IgD-negative memory B cell (primary cell): ENCODE results near the gene RINL. TPM values are rescaled to one million over a fixed set of nuclear protein-coding genes. Genes with fewer than 3 reads are reported as not detected.

Experiments used
- H3K27ac Mint-ChIP-seq, 3 donors: one replicate each; pipeline ENCODE4 v1.8.0; 2020 to 2022; ENCODE audit warnings: mild to moderate bottlenecking in 3 of 3, mixed read lengths in 3 of 3, moderate library complexity in 1 of 3
- H3K27me3 Mint-ChIP-seq: one replicate; pipeline ENCODE4 v1.8.0; 2021; ENCODE audit warnings: mixed read lengths
- H3K36me3 Mint-ChIP-seq: one replicate; pipeline ENCODE4 v1.8.0; 2020; ENCODE audit warnings: mild to moderate bottlenecking, mixed read lengths
- H3K4me1 Mint-ChIP-seq, 3 donors: one replicate each; pipeline ENCODE4 v1.8.0; 2020 to 2022; ENCODE audit warnings: mixed read lengths in 3 of 3, mild to moderate bottlenecking in 1 of 3
- H3K4me3 Mint-ChIP-seq, 4 donors: one replicate each; pipeline ENCODE4 v1.8.0; 2020 to 2022; ENCODE audit warnings: mild to moderate bottlenecking in 4 of 4, mixed read lengths in 4 of 4, moderate library complexity in 3 of 4
- H3K9me3 Mint-ChIP-seq, 3 donors: one replicate each; pipeline ENCODE4 v1.8.0; 2020 to 2021; ENCODE audit warnings: mixed read lengths in 3 of 3, mild to moderate bottlenecking in 1 of 3
- polyA plus RNA-seq: library from polyadenylated mRNA; unstranded; fragments of 300-500 nt; fragmentation: Illumina TruSeq; gene quantifications from one replicate; pipeline ENCODE4 v1.2.3, GENCODE V29; 2021

The RINL gene
- polyA plus RNA-seq, 1 donor from 2014 or later: 61.3 TPM

DNA sequence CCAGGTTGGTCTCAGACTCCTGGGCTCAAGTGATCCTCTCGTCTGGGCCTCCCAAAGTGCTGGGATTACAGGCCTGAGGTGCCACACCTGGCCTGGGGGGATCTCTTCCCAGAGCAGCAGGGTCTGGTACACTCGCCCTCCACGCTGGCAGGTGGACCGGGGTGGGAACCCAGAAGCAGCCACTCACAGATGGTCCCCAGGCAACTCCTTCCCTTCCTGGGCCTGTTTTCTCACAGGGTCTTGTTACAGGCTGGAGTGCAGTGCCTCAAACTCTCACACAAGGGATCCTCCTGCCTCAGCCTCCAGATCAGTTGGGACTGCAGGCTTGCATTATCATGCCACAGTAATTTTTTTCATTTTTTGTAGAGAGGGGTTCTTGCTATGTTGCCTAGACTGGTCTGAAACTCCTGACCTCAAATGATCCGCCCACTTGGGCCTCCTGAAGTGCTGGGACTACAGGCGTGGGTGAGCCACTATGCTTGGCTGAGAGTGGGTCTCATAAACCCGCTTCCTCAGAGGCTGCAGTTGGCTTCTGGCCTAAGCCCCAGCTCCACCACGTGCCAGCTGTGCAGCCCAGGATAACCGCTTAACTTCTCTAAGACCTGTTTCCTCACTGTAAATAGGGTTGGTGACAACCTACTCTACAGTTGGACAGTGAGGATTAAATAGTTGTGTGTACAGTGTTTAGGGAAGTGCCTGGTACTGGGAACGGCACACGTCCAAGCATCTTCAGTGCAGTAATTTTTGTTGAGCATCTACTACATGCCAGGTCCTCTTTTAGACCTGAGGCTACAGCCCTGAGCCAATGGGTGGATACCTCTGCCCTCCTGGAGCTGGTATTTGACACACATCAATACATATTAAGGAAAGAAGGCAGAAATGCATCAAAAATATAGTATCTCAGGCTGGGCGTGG, 34.8 kb upstream of the RINL start:
- H3K36me3 Mint-ChIP-seq: peaks cover 9% of the 10 kb centered on the region
- H3K4me3 Mint-ChIP-seq: no peak overlapping the region
- no peak overlapping the region for H3K27ac Mint-ChIP-seq
- no peaks in the 10 kb centered on the region for H3K27me3 Mint-ChIP-seq
- no peaks in the 10 kb centered on the region for H3K9me3 Mint-ChIP-seq
- peaks cover 0 to 5% (median 2%) of the 10 kb centered on the region in 3 donors for H3K4me1 Mint-ChIP-seq

DNA sequence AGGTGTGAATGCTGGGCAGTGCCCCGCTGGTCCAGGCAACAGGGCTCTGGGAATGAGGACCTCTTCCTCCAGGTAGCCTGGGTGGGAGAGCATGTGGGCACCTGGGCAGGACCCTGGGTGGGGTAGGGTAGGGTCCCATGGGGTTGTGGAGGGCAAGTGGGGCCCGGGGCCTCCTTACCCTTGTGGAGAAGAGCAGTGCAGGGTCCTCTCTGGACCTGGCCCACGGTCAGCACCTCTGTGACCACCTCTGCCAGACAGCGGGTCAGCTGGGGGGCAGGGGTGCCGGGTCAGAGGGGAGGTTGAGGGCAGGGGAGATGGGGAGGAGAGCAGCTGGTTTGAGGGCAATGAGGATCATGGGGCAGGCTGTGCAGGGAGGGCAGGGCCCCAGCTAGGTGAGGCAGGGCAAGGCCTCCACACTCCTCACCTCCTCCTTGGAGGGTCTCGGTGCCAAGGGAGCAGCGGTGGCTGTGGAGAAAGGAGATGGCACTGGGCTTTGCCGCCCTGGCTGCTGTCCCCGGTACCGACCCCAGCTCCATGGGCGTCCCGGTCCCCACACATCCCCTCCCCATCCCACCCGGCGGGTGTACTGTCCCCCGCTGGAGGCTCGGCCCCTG, 33.4 kb upstream of the RINL start:
- peaks cover 12% of the 10 kb centered on the region for H3K36me3 Mint-ChIP-seq
- no peak overlapping the region for H3K27ac Mint-ChIP-seq
- no peaks in the 10 kb centered on the region for H3K9me3 Mint-ChIP-seq
- H3K4me1 Mint-ChIP-seq: peaks cover 0 to 5% (median 2%) of the 10 kb centered on the region in 3 donors
- H3K27me3 Mint-ChIP-seq: no peaks in the 10 kb centered on the region
- no peak overlapping the region for H3K4me3 Mint-ChIP-seq

DNA sequence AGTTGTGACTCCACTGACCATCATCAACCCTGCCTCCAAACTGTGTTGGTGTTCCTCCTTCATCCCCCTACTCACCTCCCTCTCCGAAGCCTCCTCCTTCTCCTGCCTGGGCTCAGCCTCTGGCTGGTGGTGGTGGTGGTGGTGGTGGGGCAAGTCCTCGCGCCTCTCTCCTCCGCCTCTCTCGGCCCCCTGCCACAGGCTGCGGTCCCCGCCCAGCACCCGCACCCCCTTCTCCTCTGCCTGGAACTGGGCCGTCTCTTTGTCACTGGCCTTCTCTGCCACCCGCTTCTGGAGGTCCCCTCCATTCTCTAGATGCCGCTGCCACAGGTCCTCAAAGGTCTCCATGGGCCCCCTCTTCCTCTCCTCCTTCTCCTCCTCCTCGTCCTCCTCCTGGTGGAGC, 32.4 kb upstream of the RINL start:
- Mint-ChIP-seq H3K9me3 (no peaks in the 10 kb centered on the region), H3K4me3 (peak overlapping the region in 1 of 4 donors; percentile 47), H3K4me1 (peaks cover 0 to 3% (median 2%) of the 10 kb centered on the region in 3 donors), H3K36me3 (peaks cover 10% of the 10 kb centered on the region), H3K27ac (no peak overlapping the region), H3K27me3 (no peaks in the 10 kb centered on the region)

DNA sequence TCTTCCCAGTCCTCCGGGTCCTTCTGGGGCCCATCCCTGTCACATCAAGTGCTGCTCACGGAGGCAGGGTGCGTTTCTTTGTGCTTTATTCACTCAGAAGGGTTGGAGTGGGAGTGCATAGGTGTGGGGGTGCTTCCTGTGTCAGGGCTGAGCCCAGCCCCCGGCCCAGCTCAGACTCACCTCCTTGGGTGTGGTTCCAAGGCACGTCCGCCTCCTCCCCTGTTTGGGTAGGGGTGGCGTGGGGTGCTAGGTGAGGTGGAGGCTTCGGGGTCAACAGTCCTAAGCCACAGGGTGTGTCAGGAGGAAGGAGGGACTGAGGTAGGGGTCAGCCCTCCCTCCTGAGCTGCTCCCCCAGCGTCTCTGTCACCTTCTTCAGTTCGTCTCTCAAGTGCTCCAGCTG, 30.8 kb upstream of the RINL start:
- Mint-ChIP-seq H3K36me3 (peaks cover 17% of the 10 kb centered on the region), H3K27me3 (no peaks in the 10 kb centered on the region), H3K4me3 (no peak overlapping the region), H3K4me1 (peaks cover 4 to 10% (median 6%) of the 10 kb centered on the region in 3 donors), H3K9me3 (no peaks in the 10 kb centered on the region), H3K27ac (no peak overlapping the region)

DNA sequence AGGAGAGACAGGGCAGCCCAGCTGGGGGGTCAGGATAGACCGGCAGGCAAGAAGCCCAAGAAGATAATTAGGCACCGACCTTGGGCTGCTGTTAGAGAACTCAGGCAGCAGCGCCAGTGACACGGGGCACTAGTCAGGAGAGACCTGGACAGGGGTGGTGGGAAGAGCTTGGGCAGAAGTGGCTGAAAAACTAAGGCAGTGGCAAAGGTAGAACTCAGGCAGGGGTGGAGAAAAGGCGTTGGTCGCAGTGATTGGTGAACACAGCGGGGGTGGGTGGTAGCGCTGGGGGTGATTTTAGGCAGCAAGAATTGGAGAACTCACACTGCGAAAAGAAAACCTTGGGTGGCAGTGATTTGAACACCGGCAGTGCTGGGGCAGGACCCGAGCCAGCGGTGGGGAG, 29.6 kb upstream of the RINL start:
- H3K36me3 Mint-ChIP-seq: peaks cover 19% of the 10 kb centered on the region
- no peak overlapping the region for H3K4me3 Mint-ChIP-seq
- peaks cover 4 to 13% (median 7%) of the 10 kb centered on the region in 3 donors for H3K4me1 Mint-ChIP-seq
- H3K27me3 Mint-ChIP-seq: no peaks in the 10 kb centered on the region
- peak overlapping the region in 1 of 3 donors; percentile 81 for H3K27ac Mint-ChIP-seq
- H3K9me3 Mint-ChIP-seq: no peaks in the 10 kb centered on the region

DNA sequence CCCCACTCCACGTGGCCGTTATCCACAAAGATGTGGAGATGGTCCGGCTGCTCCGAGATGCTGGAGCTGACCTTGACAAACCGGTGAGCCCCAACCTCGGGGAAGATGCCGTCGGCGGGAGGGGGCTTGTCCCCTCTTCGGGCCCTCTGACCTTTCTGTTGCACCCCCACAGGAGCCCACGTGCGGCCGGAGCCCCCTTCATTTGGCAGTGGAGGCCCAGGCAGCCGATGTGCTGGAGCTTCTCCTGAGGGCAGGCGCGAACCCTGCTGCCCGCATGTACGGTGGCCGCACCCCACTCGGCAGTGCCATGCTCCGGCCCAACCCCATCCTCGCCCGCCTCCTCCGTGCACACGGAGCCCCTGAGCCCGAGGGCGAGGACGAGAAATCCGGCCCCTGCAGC, 29.2 kb upstream of the RINL start:
- Mint-ChIP-seq H3K4me3 (no peak overlapping the region), H3K36me3 (peaks cover 19% of the 10 kb centered on the region), H3K9me3 (no peaks in the 10 kb centered on the region), H3K27ac (peak overlapping the region in 1 of 3 donors; percentile 81), H3K27me3 (no peaks in the 10 kb centered on the region), H3K4me1 (peaks cover 4 to 13% (median 7%) of the 10 kb centered on the region in 3 donors)

DNA sequence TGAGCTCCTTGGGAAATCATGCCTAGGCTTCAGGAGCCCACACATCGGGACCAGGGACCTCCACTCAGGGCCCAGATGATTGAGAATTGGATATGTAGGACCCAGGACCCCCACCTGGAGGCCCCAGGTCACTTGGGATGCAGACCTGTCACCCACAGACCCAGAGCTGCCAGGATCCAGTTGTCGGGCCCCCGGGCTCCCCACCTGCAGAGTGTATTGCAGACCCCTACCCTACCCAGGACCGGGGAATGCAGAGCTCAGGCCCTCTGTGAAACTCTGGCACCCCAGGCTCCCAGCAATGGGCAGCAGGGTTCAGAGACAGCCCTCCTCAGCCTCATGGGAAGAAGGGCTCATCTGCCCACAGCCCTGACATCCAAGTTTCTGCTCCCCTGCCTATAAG, 27.5 kb upstream of the RINL start:
- no peaks in the 10 kb centered on the region for H3K9me3 Mint-ChIP-seq
- no peak overlapping the region for H3K4me3 Mint-ChIP-seq
- no peaks in the 10 kb centered on the region for H3K27me3 Mint-ChIP-seq
- peaks cover 8 to 20% (median 13%) of the 10 kb centered on the region in 3 donors for H3K4me1 Mint-ChIP-seq
- no peak overlapping the region for H3K27ac Mint-ChIP-seq
- peaks cover 16% of the 10 kb centered on the region for H3K36me3 Mint-ChIP-seq

DNA sequence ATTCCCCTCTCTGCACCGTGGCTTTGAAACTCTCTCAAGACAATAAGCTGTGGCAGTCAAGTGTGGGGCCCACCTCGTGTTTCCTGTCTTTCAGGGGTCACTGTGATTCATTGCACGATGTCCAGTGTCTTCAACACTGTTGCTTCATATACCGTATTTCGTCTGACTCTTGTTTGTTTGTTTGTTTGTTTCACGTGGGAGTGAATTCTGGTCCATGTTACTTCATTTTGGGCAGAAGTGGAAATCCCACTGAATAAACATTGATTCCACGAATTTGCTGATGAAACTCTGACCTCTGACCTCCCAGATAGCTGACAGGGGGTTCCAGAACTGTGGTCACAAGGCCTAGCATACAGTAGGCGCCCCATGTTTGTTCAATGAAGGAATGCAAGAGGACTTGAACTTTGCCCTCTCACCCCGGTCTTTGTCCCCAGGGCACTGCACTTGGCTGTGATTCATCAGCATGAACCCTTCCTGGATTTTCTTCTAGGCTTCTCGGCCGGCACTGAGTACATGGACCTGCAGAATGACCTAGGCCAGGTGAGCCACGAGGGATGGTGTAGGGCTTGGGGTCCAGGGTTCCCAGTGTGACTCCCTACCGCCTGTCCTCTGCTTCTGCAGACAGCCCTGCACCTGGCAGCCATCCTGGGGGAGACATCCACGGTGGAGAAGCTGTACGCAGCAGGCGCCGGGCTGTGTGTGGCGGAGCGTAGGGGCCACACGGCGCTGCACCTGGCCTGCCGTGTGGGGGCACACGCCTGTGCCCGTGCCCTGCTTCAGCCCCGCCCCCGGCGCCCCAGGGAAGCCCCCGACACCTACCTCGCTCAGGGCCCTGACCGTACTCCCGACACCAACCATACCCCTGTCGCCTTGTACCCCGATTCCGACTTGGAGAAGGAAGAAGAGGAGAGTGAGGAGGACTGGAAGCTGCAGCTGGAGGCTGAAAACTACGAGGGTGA, 26.8 kb upstream of the RINL start:
- Mint-ChIP-seq H3K27me3 (no peaks in the 10 kb centered on the region), H3K4me3 (peak overlapping the region in 1 of 4 donors; percentile 40), H3K36me3 (peaks cover 16% of the 10 kb centered on the region), H3K27ac (peak overlapping the region in 1 of 3 donors; percentile 84), H3K9me3 (no peaks in the 10 kb centered on the region), H3K4me1 (peaks cover 9 to 24% (median 17%) of the 10 kb centered on the region in 3 donors)

DNA sequence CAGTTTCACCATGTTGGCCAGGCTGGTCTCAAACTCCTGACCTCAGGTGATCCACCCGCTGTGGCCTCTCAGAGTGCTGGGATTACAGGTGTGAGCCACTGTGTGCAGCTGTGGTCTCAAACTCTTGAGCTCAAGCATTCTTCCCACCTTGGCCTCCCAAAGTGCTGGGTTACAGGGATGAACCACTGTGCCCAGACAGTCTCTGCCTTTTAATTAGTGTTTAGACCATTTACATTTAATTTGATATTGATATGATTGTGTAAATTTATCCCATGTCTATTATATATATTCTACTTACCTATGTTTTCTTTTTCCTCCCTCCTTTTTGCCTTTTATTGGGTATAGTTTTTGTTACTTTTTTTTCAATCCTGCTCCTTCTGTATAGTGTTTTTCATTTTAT, 23.6 kb upstream of the RINL start:
- H3K4me3 Mint-ChIP-seq: peak overlapping the region; percentile 16 to 84 (median 35)
- no peaks in the 10 kb centered on the region for H3K9me3 Mint-ChIP-seq
- H3K36me3 Mint-ChIP-seq: peaks cover 8% of the 10 kb centered on the region
- peaks cover 13 to 29% (median 26%) of the 10 kb centered on the region in 3 donors for H3K4me1 Mint-ChIP-seq
- peaks cover 3% of the 10 kb centered on the region for H3K27me3 Mint-ChIP-seq
- no peak overlapping the region for H3K27ac Mint-ChIP-seq

DNA sequence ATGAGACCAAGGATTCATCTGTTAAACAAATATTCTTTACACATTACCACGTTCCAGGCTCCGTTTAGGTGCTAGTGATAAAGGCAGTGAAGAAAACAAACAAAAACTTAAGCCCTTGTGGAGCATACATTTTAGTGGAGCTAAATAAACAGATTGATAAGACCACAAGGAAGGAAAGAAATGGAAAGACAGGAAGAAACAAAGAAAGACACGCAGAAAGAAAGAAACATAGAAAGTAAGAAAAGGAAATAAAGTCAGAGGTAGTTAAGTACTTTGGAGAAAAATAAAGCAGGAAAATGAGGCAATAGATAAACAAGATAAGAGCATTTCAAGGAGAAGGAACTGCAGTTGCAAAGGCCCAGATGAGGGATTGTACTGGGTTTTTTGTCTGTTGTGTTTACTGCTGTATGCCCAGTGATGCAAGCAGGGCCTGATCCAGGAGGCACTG, 22.7 kb upstream of the RINL start:
- Mint-ChIP-seq H3K27me3 (peaks cover 3% of the 10 kb centered on the region), H3K36me3 (peaks cover 8% of the 10 kb centered on the region), H3K9me3 (no peaks in the 10 kb centered on the region), H3K4me3 (peak overlapping the region; percentile 84 to 95 (median 91)), H3K27ac (peak overlapping the region; percentile 53 to 97 (median 55)), H3K4me1 (peaks cover 13 to 29% (median 26%) of the 10 kb centered on the region in 3 donors)

DNA sequence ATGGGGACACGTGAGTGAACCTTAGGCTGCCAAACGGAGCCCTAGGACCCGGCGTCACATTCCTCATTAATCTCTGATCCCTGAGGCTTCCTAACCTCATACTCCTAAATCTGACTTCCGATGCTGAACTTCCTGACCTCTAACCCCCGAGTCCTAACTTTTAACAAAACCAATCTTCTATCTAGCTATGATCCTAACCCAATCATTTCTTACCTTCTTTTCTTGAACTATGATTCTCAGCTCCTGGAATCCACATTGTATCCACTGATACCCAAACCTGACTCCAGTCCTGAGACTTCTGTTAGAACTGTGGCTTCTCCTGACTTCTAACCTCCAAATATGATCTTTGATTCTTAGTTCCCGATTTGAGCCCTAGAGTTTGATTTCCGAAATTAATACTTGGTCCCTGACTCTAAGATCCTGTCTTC, 22.1 kb upstream of the RINL start:
- Mint-ChIP-seq H3K4me1 (peaks cover 13 to 29% (median 26%) of the 10 kb centered on the region in 3 donors), H3K9me3 (no peaks in the 10 kb centered on the region), H3K4me3 (peak overlapping the region; percentile 84 to 95 (median 91)), H3K36me3 (peaks cover 7% of the 10 kb centered on the region), H3K27me3 (peaks cover 3% of the 10 kb centered on the region), H3K27ac (peak overlapping the region; percentile 55 to 97 (median 94))

DNA sequence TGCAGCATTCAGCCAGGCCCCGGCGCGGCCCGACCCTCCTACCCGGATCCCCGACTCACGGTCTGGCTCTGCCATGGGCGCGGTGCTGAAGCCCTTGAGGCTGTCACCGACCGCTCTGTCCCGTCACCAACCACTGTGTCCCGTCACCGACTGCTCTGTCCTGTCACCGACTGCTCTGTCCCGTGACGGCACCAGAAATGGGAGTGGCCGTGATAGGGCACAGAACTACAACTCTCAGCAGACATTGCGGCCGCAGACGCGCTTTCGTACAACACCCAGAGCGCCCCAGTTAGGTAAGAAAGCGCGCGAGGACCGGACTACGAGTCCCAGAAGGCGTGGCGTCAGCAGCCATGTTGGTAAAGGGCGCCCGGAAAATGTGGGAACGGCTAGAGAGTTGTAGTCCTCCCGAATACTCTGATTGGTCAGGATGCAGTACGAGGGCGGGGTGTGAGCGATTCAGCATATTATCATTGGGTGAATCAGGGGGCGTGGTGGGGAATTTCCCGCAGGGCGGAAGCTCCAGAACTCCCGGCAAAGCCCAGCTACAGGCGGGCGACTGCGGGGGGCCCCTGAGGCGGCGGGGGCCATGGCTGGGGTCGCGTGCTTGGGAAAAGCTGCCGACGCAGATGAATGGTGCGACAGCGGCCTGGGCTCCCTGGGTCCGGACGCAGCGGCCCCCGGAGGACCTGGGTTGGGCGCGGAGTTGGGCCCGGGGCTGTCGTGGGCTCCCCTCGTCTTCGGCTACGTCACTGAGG, 21.5 kb upstream of the RINL start, which contains the start of the genes NFKBIB and SIRT2:
NFKBIB (plus strand) TSS at position 523 of the 755 bp plus-strand sequence; CDS start at position 587, 64 bp downstream.
SIRT2 (minus strand) TSS at position 172 of the 755 bp plus-strand sequence; CDS start at position 75, 97 bp downstream.
- H3K4me3 Mint-ChIP-seq: peak within 1 kb of the TSS; percentile 84 to 95 (median 91)
- H3K27me3 Mint-ChIP-seq: peaks cover 3% of the 10 kb centered on the region
- peaks cover 13 to 29% (median 27%) of the 10 kb centered on the region in 3 donors for H3K4me1 Mint-ChIP-seq

DNA sequence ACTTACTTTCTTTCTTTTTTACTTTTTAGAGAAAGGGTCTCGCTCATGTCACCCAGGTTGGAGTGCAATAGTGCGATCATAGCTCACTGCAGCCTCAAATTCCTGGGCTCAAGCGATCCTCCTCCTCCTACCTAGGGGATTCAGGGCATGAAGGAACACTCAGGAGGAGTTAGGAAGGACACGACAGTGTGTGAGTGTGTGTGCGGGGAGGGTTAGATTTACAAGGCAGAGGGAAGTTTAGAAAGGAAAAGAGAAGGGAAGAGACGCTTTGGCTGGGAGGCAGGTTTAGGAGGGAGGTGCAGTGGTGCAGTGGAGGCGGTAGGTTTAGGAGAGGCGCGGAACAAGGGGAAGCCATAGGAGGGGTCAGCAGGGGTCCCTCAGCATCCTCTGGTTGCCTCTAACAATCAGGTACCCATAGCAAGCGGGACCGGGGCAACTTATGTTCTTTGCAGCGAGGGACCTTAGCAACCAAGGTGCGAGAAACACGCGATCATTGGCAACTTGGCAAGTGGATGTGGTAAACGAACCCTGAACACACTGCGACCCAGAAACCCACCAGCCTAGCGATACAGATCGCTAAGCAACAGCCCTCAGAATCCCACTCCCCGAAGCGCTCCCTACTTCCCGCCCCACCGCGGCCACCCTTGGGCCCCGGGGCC, 20.8 kb upstream of the RINL start:
- Mint-ChIP-seq H3K36me3 (peaks cover 2% of the 10 kb centered on the region), H3K4me3 (peak overlapping the region; percentile 84 to 95 (median 91))

More for the DNA sequence above, 21.5 kb upstream of the RINL start, which contains the start of the genes NFKBIB and SIRT2:
- peaks cover 7% of the 10 kb centered on the region for H3K36me3 Mint-ChIP-seq
- H3K9me3 Mint-ChIP-seq: no peaks in the 10 kb centered on the region
- H3K27ac Mint-ChIP-seq: peak within 1 kb of the TSS; percentile 55 to 97 (median 94)

More for the DNA sequence above, 20.8 kb upstream of the RINL start:
- H3K27ac Mint-ChIP-seq: peak overlapping the region; percentile 55 to 97 (median 94)
- H3K4me1 Mint-ChIP-seq: peaks cover 9 to 24% (median 22%) of the 10 kb centered on the region in 3 donors
- H3K27me3 Mint-ChIP-seq: peaks cover 3% of the 10 kb centered on the region
- no peaks in the 10 kb centered on the region for H3K9me3 Mint-ChIP-seq
